HG02623 (cell line): ENCODE measurements around the gene IFNGR1.
"Not testable (repeated sequence)": the region's sequence is repeated elsewhere in the genome, so short reads cannot be mapped to it uniquely, and the experiment has no call there.

Source experiments
- ATAC-seq: cut with Tn5 transposase; IDR thresholded peaks from one replicate; pipeline ENCODE4 v1.9.1; 2021; ENCODE audit warnings: moderate library complexity; ENCODE audit not compliant: unreplicated experiment

The IFNGR1 gene

DNA sequence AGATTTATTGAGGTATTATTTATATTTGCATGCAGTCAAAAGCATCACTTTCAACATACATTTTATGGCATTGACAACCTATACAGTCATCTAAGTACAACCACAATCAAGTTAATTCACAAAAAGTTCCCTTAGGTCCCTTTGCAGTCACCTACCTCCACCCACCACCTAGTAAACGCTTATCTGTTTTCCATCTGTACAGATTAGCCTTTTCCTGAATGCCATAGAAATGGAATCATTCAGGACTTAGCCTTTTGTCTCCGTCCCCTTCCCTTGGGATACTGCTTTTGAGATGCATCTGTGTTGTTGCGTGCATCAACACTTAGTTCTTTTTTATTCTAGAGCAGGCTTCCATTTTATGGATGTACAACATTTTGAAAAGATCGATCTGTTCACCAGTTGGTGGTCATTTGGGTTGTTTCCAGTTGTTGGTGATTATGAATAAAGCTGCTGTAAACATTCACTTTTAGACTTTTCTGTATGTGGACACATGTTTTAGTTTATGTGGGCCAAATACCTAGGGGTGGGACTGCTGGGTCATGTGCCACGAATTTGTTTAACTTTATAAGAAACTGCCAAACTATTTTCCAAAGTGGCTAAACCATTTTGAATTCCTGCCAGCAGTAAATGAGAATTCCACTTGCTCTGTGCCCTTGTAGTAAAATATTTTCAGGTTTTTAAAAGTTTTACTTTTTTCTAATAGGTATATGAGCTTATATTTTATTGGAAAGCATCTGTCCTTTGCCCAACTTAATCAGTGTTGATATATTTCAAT lies 17.6 kb upstream of the IFNGR1 start:
- ATAC-seq = no peak

GRCh38 chr6:137235686-137236085 lies 16.5 kb upstream of the IFNGR1 start:
- no peak for ATAC-seq

DNA sequence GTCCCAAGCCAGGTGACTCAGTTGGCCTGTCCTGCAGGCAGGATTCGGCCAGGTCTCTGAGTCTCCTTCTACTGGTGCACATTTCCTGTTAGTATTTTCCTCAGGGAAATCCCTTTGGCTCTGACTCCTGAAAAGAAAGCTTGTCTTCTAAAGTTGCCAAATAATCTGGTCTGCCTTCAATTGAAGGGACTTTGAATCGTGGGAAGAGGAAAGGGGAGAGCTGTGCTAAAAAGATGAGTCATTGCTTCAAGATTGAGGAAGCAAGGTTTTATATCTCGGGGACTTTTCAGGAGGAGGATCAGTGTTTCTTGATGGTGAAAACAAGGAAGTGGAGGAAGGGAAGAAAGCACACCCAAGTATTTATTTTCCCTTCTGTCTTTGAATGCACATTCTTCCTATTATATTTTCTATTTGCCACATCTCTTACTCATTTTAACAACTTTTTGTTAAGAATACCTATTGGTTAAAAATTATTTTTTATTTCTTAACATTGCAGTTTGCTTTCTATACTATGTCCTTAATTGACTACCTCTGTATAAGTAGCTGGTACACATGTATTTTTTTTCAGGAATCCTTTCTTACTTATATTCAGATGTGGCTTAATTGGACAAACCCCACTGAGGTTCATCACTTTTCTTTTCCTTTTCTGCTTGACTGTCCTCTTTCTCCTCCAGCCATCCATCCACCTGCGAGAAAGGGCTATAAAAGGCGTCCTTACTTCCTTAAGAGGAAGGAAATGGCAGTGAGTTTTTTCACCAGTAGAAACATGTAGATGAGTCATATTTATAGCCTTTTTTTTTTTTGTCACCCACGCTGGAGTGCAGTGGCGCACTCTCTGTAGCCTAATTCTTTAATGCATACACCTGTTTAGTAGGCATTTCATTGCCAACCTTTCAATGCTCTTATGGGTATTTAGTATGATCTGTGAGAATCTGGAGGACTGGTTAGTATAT lies 15.0 kb upstream of the IFNGR1 start:
- ATAC-seq = peak; percentile 47

GRCh38 chr6:137231895-137232294 lies 12.7 kb upstream of the IFNGR1 start:
- no peak for ATAC-seq

DNA sequence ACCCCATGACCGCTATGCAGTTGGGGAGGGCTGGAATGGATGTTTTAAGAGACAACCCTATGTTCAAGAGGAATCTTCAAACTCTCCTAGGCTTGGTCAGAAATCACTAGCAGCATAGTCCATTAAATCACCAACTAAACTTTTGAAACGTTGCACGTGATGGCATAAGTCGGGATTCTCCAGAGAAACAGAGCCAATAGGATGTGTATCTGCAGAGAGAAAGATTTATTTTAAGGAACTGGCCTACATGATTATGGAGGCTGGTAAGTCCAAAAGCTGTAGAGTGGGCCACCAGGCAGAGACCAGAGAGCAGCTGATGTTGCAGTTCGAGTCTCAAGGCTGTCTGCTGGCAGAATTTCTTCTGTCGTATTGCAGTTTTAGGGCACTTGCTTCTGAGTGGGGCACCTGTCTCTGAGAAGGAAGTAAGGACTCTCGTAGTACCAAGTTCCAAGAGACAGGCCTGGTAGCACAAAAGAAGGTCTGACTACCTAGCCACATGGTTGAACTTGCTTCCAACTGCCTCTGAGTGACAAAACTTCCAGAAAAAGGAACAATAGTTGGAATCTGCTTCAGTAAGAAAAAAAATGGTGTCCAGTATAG lies 11.9 kb upstream of the IFNGR1 start:
- ATAC-seq = no peak

GRCh38 chr6:137230547-137230946 lies 11.4 kb upstream of the IFNGR1 start:
- no peak for ATAC-seq

DNA sequence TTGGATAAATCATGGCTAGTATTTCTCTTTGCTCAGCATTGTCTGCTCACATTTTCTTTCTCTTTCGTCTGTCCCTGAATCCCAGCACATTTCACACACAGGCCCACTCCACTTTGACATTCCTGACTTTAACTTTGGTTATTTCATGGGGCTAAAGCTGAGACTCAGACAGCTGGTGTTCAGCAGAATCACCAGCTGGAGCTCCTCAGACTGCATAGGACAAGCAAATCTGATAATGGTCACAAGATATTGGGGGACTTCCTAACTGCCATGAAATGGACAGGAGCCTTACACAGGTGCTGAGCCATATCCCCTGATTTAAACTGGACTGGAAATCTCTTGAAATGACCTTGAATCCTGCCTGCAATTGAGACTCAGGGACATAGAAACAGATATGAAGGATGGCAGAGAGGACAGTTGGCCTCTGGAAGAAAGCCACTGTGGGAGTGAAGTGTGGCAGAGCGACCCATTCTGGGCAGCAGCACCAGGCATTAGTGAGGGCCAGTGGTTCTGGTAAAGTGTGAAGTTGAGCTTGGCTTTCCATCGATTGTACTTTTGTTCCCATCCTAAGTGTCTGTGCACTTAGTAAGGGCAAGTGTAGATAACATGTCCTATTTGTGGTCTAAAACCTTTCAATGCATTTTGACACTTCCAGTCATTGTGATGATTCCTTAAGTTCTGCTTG lies 10.0 kb upstream of the IFNGR1 start:
- ATAC-seq = no peak

GRCh38 chr6:137227871-137228302 lies 8.7 kb upstream of the IFNGR1 start:
- ATAC-seq = peak; percentile 62

DNA sequence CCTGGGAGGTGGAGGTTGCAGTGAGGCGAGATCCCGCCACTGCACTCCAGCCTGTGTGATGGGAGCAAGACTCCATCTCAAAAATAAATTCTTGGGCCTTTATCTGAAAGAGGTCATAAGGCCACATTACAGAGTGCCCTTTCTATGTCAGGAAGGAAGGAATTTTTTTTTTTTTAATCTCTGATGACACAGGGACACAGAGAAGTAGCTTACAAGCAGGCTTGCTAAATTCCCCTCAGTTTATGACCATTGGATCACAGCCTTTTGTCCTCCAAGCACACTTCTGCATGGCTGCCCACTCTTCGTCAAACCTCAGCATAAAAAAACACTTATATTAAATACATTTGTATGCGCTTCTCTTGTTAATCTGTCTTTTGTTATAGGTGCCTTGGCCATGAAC lies 7.5 kb upstream of the IFNGR1 start:
- no peak for ATAC-seq

DNA sequence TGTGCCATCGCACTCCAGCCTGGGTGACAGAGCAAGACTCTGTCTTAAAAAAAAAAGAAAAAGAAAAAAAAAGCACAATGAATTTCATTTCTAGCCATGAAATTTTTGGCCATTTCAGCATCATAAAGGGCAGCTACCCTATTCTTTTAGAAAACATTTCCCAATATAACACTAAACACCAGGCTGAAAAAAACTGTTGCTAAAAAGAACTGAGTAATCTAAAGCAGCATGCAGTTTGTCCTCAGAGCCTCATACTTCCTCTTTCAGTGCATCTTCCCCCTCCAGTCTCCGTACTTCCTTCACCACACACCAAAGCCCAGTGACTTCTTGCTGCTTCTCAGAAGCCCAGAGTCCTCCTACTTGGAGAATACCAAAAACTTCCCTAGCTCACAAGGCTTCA lies 5.6 kb upstream of the IFNGR1 start:
- peak; percentile 67 for ATAC-seq

- no peak for ATAC-seq
Measured at GRCh38 chr6:137223370-137224131, 4.4 kb upstream of the IFNGR1 start.

DNA sequence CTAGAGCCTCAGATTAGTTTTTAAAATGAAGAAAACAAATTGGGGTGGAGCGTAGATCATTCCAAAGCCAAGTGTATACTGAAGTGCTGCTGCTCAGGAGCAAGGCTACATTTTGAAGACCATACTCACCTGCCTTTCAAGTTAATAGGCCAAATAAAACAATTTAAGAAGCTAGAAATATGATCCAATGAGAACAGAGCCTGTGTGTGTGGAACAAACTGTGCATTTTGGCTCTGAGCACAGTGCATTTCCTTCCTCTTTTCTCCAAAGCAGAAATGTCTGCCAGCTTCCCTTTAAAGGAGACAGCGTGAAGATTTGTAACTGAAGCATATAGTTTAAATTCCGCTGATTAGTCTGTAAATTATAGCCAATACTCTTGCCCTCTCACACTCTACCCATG lies 3.2 kb upstream of the IFNGR1 start:
- no peak for ATAC-seq

- no peak for ATAC-seq
Measured at GRCh38 chr6:137219664-137220252, 573 bp upstream of the IFNGR1 start.

- peak; percentile 31 for ATAC-seq
Measured at GRCh38 chr6:137218473-137218916, 690 bp downstream of the IFNGR1 start.

DNA sequence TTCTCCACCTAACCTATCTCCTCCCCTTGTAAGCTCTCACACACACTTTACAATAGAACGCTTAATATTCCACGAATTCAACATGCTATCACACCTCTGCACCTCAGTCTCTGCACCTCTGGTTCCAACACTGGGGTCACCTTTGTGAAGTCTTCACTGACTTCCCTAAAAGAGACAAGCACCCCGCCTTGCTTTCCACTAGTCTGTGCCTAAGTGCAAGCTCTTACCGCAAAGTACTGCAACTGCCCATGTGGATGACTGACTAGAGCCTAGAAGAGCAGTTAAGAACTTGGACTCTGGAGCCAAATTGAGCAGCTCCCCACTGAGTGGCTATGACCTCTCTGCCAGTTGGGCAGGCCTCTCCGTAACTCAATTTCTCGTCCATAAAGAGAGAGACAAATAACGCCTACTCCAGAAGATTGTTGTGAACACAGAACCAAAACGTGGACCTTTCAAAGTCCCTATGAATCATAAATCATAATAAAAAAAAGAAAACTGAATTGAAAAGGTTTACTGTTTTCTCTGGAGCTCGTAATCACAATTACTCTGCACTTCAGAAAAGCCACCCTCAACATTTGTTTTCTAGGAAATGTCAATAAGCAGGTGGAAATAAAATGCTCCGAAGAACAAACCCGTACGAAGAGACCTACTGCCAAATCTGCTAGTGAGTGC lies 1.2 kb downstream of the IFNGR1 start:
- ATAC-seq = no peak

DNA sequence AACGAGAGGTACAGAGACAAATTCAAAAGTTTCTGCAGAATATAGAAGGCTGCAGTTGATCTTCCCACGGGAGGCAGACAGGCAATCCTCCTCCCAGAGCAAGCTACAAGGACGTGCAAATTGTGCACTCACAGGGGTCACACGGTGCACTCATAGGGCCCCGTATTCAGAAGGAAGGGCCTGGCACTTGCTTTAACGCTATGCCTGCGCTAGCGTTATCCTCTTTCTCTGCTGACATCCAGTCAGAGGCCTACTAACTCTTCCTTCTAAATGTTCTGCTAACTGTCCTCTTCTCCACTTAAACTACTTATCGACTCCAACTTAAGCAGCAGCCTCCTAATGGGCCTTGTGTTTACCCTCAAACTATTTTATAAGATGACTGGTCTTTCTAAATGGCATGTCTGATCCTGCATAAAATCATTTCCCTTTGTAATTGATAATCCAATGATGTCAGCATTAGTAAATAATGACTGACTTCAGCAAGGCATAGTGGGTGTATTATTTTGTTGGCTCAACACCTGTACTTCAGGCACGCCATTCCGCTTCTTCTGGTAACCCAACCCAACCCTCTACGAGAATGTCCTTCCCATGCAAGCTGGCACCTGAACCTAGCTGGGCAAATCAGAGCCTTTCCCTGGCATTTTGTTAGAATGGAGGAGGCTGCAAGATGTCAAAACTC lies 2.2 kb downstream of the IFNGR1 start:
- ATAC-seq = no peak

DNA sequence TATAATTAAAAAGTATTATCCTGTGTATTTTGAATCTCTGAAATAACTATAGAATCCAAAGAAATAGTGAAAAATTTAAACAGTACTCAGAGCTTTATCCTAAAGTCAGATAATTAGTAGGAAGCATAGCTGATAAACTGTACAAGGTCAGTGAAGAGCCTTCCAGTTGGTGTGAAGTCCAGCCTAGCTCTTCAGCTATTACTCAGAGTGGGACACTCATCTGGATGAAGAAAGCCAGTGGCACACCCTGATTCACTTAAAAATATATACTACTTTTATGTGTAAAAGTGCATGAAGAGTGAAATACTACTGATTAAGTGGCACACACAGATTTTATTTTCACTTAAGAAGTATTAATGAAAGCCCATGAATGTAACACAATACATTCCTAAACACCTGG lies 3.1 kb downstream of the IFNGR1 start:
- ATAC-seq = no peak

- not testable (repeated sequence) for ATAC-seq
Measured at GRCh38 chr6:137215630-137216029, 3.6 kb downstream of the IFNGR1 start.

DNA sequence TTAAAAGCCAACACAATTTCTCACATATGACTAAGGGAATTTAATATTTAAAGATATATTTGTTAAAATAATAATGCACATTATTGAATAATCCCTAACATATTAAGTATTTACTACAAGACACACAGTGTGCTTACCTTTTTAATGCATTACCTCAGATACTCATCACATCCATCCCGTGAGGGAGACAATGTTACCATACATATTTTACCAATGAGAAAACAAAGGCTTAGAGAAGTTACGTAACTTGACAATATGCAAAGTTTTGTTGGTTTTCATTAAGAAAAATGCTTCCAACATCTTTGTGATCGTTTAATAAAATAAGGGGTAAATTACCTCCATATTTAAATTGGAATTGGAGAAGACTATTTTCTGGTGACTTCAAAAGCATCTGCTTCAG lies 4.3 kb downstream of the IFNGR1 start:
- ATAC-seq = no peak
